GM23248 (cell line): ENCODE measurements around the gene GJB1. TPM values are rescaled to one million over a fixed set of nuclear protein-coding genes. Genes with fewer than 3 reads are reported as not detected.

ENCODE experiments used
- DNase-seq: peaks from one replicate; pipeline ENCODE4 v3.0.0-alpha.2; 2015
- H2AFZ ChIP-seq: fragments of 200-600 bp; sonication (generic); 2 replicates; pipeline ENCODE4 v1.6.1; 2016; ENCODE audit warnings: antibody characterized with exemption
- H3F3A ChIP-seq: fragments of 200-600 bp; sonication (generic); 2 replicates; pipeline ENCODE4 v1.6.1; 2016; ENCODE audit warnings: mild to moderate bottlenecking, antibody characterized with exemption, mixed run types; ENCODE audit not compliant: insufficient read depth
- H3K27ac ChIP-seq: fragments of 200-600 bp; sonication (generic); 2 replicates; pipeline ENCODE4 v1.5.1; 2016; ENCODE audit warnings: mild to moderate bottlenecking
- H3K27me3 ChIP-seq: fragments of 200-600 bp; sonication (generic); replicated peaks from 2 replicates; pipeline ENCODE4 v1.6.1; 2016; ENCODE audit warnings: mild to moderate bottlenecking; ENCODE audit not compliant: insufficient read depth
- H3K36me3 ChIP-seq: fragments of 200-600 bp; sonication (generic); 2 replicates; pipeline ENCODE4 v1.6.1; 2016; ENCODE audit warnings: low read depth, mild to moderate bottlenecking
- H3K4me1 ChIP-seq: fragments of 200-600 bp; sonication (generic); 2 replicates; pipeline ENCODE4 v1.6.1; 2016; ENCODE audit warnings: mild to moderate bottlenecking; ENCODE audit not compliant: insufficient read depth
- H3K4me2 ChIP-seq: fragments of 200-600 bp; sonication (generic); one replicate; pipeline ENCODE4 v1.6.1; 2016; ENCODE audit warnings: mild to moderate bottlenecking; ENCODE audit not compliant: unreplicated experiment
- H3K4me3 ChIP-seq: fragments of 200-600 bp; sonication (generic); 2 replicates; pipeline ENCODE4 v1.5.1; 2016; ENCODE audit warnings: mild to moderate bottlenecking
- H3K79me2 ChIP-seq: fragments of 200-600 bp; sonication (generic); 2 replicates; pipeline ENCODE4 v1.6.1; 2016; ENCODE audit warnings: mild to moderate bottlenecking; ENCODE audit not compliant: insufficient read depth
- H3K9ac ChIP-seq: fragments of 200-600 bp; sonication (generic); 2 replicates; pipeline ENCODE4 v1.6.1; 2016; ENCODE audit warnings: mild to moderate bottlenecking
- H3K9me2 ChIP-seq: fragments of 200-600 bp; sonication (generic); 2 replicates; pipeline ENCODE4 v1.6.1; 2016; ENCODE audit warnings: mixed run types, mild to moderate bottlenecking, moderate library complexity; ENCODE audit not compliant: insufficient read depth
- H3K9me3 ChIP-seq: fragments of 200-600 bp; sonication (generic); one replicate; pipeline ENCODE4 v1.6.1; 2017; ENCODE audit warnings: low read depth
- H4K20me1 ChIP-seq: fragments of 200-600 bp; sonication (generic); 2 replicates; pipeline ENCODE4 v1.6.0; 2016; ENCODE audit not compliant: insufficient read depth
- EZH2 ChIP-seq: fragments of 200-600 bp; sonication (generic); IDR thresholded peaks from 2 replicates; pipeline ENCODE4 v1.6.1; 2018; ENCODE audit warnings: antibody characterized with exemption, mild to moderate bottlenecking; ENCODE audit not compliant: insufficient read depth, poor library complexity, severe bottlenecking
- EZH2phosphoT487 ChIP-seq: fragments of 200-600 bp; sonication (generic); IDR thresholded peaks from 2 replicates; pipeline ENCODE4 v1.6.1; 2018; ENCODE audit warnings: antibody characterized with exemption, moderate library complexity, mild to moderate bottlenecking, low read depth; ENCODE audit not compliant: insufficient read depth
- WGBS, 2 experiments: methylation state at CpG; one replicate each; pipeline ENCODE4 v1.1.6; 2015 to 2017; ENCODE audit warnings: low lambda C conversion rate in 2 of 2, low coverage in 1 of 2; ENCODE audit errors: missing lambda C conversion rate in 2 of 2; 5-methylcytosine and 5-hydroxymethylcytosine counted together
- in situ Hi-C: fragments of 300-500 bp; cut with MboI; formaldehyde crosslinking; loops from 2 replicates; pipeline ENCODE4 v1.15.0; 2020
- polyA plus RNA-seq: library from polyadenylated mRNA; unstranded; fragments of >200 nt; fragmentation: Nextera tagmentation; extraction: Ambion mirVana; gene quantifications from 2 replicates; pipeline ENCODE4 v1.2.1, GENCODE V29; 2016
- total RNA-seq: library from RNA; depleted of rRNA; stranded (reverse); fragments of >200 nt; shearing (Covaris generic); gene quantifications from 2 replicates; pipeline ENCODE4 v1.2.3, GENCODE V29; 2014; rRNA removed

The GJB1 gene
- not detected in 2 replicates for total RNA-seq
- polyA plus RNA-seq: not detected in 2 replicates

DNA sequence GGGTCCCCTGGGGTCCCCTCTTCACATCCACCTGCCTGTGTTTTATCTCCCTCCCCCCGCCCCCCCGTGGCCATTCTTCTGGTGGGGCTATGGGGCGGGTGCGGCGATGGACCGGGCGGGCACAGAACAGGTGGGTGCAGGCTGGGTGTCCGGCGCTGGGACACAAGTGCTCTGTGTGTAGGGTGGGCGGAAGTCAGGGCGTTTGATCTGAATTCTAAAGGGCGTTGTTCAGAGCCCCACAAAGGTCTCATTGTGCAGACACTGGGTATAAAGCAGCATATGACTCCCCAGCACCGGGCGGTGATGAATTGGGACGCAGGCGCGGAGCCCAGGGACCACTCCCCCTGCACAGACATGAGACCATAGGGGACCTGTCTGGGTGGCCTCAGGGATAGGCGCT is at the start of gene GJB1:
GJB1 (plus strand) TSS at position 296 of the 400 bp plus-strand sequence. CDS start 484 bp downstream, outside the sequence.
- H2AFZ ChIP-seq: no peak within 1 kb of the TSS
- H3F3A ChIP-seq: no peaks in the 10 kb centered on the region
- DNase-seq: no peak
- no peaks in the 10 kb centered on the region for H3K36me3 ChIP-seq
- no peaks in the 10 kb centered on the region for H3K9me2 ChIP-seq
- no peaks in the 10 kb centered on the region for H4K20me1 ChIP-seq
- no peak within 1 kb of the TSS for H3K4me2 ChIP-seq
- WGBS, 2 experiments: 65 to 75% methylated on average over 4 to 16 of the region's 18 CpGs
- H3K27ac ChIP-seq: no peak within 1 kb of the TSS
- H3K9ac ChIP-seq: no peak within 1 kb of the TSS
- no peaks in the 10 kb centered on the region for H3K4me1 ChIP-seq
- no peaks in the 10 kb centered on the region for H3K79me2 ChIP-seq
- in situ Hi-C loops: no loop called here
- H3K27me3 ChIP-seq: no peaks in the 10 kb centered on the region
- no peak within 1 kb of the TSS for H3K4me3 ChIP-seq
- TF ChIP-seq EZH2phosphoT487: no peak
- no peak for TF ChIP-seq EZH2
- no peaks in the 10 kb centered on the region for H3K9me3 ChIP-seq

DNA sequence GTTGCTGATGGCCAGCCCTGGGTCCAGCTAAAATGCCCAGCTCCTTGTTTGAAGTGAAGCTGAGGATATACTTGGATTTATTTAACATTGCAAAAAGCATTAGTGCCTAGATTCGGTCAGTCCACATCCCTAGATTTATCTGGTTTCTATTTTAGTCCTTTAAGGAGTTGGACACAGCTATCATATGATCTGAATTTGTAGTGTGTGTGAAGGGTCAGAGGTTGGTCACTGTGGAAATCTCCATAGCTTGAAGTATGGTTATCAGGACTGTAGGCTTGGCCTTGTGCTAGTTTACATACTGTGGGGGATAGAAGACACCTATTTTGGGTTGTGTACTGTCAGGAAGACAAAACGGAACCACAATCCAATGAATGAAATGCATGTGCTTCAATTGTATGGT is 49.6 kb upstream of the GJB1 start:
- Histone ChIP-seq H3K4me3 (no peak overlapping the region), H3K27me3 (no peaks in the 10 kb centered on the region), H3K4me1 (peaks cover 14% of the 10 kb centered on the region), H4K20me1 (no peaks in the 10 kb centered on the region), H3K9ac (no peak overlapping the region), H3K79me2 (no peaks in the 10 kb centered on the region), H3K9me3 (no peaks in the 10 kb centered on the region), H3K36me3 (no peaks in the 10 kb centered on the region), H3F3A (peaks cover 5% of the 10 kb centered on the region; the same call in 1 of the 2 replicates), H3K9me2 (no peaks in the 10 kb centered on the region), H2AFZ (no peak overlapping the region), H3K4me2 (no peak overlapping the region), H3K27ac (no peak overlapping the region)
- WGBS, 2 experiments: 44 to 51% methylated on average over 2 of the region's 2 CpGs
- in situ Hi-C loops: loop anchor here (25.0 kb wide), 1 partner anchor 186 kb away; no protein-coding TSS in a partner anchor
- DNase-seq: no peak
- TF ChIP-seq EZH2: no peak
- TF ChIP-seq EZH2phosphoT487: no peak

DNA sequence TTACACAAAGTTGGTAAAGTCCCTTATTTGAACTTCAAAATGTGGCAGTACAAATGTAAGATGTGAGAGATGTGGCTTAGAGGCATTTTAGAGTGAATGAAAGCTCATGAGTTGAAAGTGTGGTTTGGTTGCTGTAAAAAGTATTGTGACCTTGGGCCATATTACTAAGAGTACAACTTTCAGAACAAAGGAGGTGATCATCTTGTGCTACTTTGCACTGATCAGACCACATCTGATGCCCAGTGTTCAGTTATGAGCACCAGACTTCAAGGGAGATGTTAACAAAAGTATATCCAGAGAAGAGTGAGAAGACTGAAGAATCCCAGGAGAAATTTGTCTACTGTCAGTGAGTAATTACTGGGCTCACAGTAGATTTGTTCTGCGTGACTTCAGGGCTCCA is 48.2 kb upstream of the GJB1 start:
- 90 to 95% methylated on average over 1 of the region's 1 CpG for WGBS, 2 experiments
- Histone ChIP-seq H3K27ac (no peak overlapping the region), H3K27me3 (no peaks in the 10 kb centered on the region), H4K20me1 (no peaks in the 10 kb centered on the region), H3K4me3 (no peak overlapping the region), H3K4me2 (no peak overlapping the region), H3K9ac (no peak overlapping the region), H3K79me2 (no peaks in the 10 kb centered on the region), H3K36me3 (no peaks in the 10 kb centered on the region), H2AFZ (no peak overlapping the region), H3K9me3 (no peaks in the 10 kb centered on the region), H3K4me1 (peaks cover 18% of the 10 kb centered on the region), H3F3A (peaks cover 5% of the 10 kb centered on the region; the same call in 1 of the 2 replicates), H3K9me2 (no peaks in the 10 kb centered on the region)
- in situ Hi-C loops: loop anchor here (25.0 kb wide), 2 partner anchors 187 to 412 kb away; no protein-coding TSS in a partner anchor
- no peak for DNase-seq
- TF ChIP-seq EZH2phosphoT487: no peak
- no peak for TF ChIP-seq EZH2

DNA sequence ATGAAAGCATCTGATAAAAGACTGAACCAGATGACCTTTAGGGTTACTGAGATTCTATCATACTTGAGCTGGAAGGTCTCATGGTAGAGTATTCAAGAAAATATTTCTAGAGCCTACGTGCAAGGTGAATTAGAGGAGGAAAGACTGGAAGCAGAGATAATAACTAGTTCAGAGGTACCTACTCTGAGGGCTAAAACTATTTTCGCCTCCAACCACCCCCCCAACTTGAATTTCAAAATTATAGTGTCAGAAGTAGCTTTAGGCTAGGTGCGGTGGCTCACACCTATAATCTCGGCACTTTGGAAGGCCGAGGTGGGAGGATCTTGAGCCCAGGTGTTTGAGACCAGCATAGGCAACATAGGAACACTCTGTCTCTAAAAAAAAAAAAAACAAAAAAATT is 47.5 kb upstream of the GJB1 start:
- Histone ChIP-seq H3K4me1 (peaks cover 18% of the 10 kb centered on the region), H3K79me2 (no peaks in the 10 kb centered on the region), H3K4me2 (no peak overlapping the region), H3K27me3 (no peaks in the 10 kb centered on the region), H3K9ac (no peak overlapping the region), H2AFZ (no peak overlapping the region), H4K20me1 (no peaks in the 10 kb centered on the region), H3K9me3 (no peaks in the 10 kb centered on the region), H3K4me3 (no peak overlapping the region), H3K9me2 (no peaks in the 10 kb centered on the region), H3F3A (peaks cover 5% of the 10 kb centered on the region; the same call in 1 of the 2 replicates), H3K36me3 (no peaks in the 10 kb centered on the region), H3K27ac (no peak overlapping the region)
- 80 to 85% methylated on average over 5 of the region's 5 CpGs for WGBS, 2 experiments
- in situ Hi-C loops: loop anchor here (25.0 kb wide), 1 partner anchor 413 kb away; no protein-coding TSS in a partner anchor
- DNase-seq: no peak
- TF ChIP-seq EZH2 (no peak), EZH2phosphoT487 (no peak)
